Activated T-cell treated with anti-CD3 and anti-CD28 coated beads, Interleukin-2, amount 50 U/mL, for 4 hours (primary cell): ENCODE measurements around the gene KRTAP1-3. TPM values are rescaled to one million over a fixed set of nuclear protein-coding genes. Genes with fewer than 3 reads are reported as not detected.

Experiments
- total RNA-seq, 3 donors: library from RNA; stranded (reverse); gene quantifications; one replicate each; pipeline ENCODE4 v1.2.1, GENCODE V29; 2021

The KRTAP1-3 gene
- total RNA-seq, 3 donors from 2014 or later = not detected

Other genes with a start within 250 kb of the KRTAP1-3 start
- gene KRT28, start 234.9 kb downstream of the KRTAP1-3 start, total RNA-seq = not detected
- 10 to 100 TPM; 48.7 to 50.0 (median 49.7) TPM for gene KRT10, start 212.3 kb downstream of the KRTAP1-3 start, total RNA-seq
- gene KRT12, start 167.7 kb downstream of the KRTAP1-3 start, total RNA-seq = not detected
- gene KRT20, start 149.6 kb downstream of the KRTAP1-3 start, total RNA-seq = under 1 TPM; 0.19 to 0.30 (median 0.21) TPM
- not detected for gene KRT23, start 97.2 kb downstream of the KRTAP1-3 start, total RNA-seq
- gene KRT39, start 67.9 kb downstream of the KRTAP1-3 start, total RNA-seq = not detected
- not detected for gene KRT40, start 50.5 kb downstream of the KRTAP1-3 start, total RNA-seq
- gene KRTAP3-3, start 40.7 kb downstream of the KRTAP1-3 start, total RNA-seq = not detected
- gene KRTAP3-2, start 35.0 kb downstream of the KRTAP1-3 start, total RNA-seq = not detected
- gene KRTAP3-1, start 25.7 kb downstream of the KRTAP1-3 start, total RNA-seq = not detected
- not detected for gene KRTAP1-5, start 7.7 kb downstream of the KRTAP1-3 start, total RNA-seq
- gene KRTAP1-4, start 4.7 kb downstream of the KRTAP1-3 start, total RNA-seq = not detected
- gene KRTAP1-1, start 6.6 kb upstream of the KRTAP1-3 start, total RNA-seq = not detected
- not detected for gene KRTAP2-1, start 12.4 kb upstream of the KRTAP1-3 start, total RNA-seq
- not detected for gene KRTAP2-2, start 20.4 kb upstream of the KRTAP1-3 start, total RNA-seq
- gene KRTAP2-3, start 25.2 kb upstream of the KRTAP1-3 start, total RNA-seq = not detected
- not detected for gene KRTAP2-4, start 31.0 kb upstream of the KRTAP1-3 start, total RNA-seq
- gene KRTAP4-7, start 49.3 kb upstream of the KRTAP1-3 start, total RNA-seq = not detected
- gene KRTAP4-8, start 63.3 kb upstream of the KRTAP1-3 start, total RNA-seq = not detected
- not detected for gene KRTAP4-16, start 67.3 kb upstream of the KRTAP1-3 start, total RNA-seq
- not detected for gene KRTAP4-9, start 70.5 kb upstream of the KRTAP1-3 start, total RNA-seq
- not detected for gene KRTAP4-11, start 83.5 kb upstream of the KRTAP1-3 start, total RNA-seq
- gene KRTAP4-12, start 89.3 kb upstream of the KRTAP1-3 start, total RNA-seq = not detected
- not detected for gene KRTAP4-6, start 105.7 kb upstream of the KRTAP1-3 start, total RNA-seq
- gene KRTAP4-5, start 115.0 kb upstream of the KRTAP1-3 start, total RNA-seq = not detected
- not detected for gene KRTAP4-4, start 125.9 kb upstream of the KRTAP1-3 start, total RNA-seq
- gene KRTAP4-3, start 133.3 kb upstream of the KRTAP1-3 start, total RNA-seq = not detected
- gene KRTAP4-2, start 143.3 kb upstream of the KRTAP1-3 start, total RNA-seq = not detected
- not detected for gene KRTAP4-1, start 150.0 kb upstream of the KRTAP1-3 start, total RNA-seq
- not detected for gene KRTAP9-1, start 155.0 kb upstream of the KRTAP1-3 start, total RNA-seq
- not detected for gene KRTAP9-2, start 191.8 kb upstream of the KRTAP1-3 start, total RNA-seq
- gene KRTAP9-3, start 197.6 kb upstream of the KRTAP1-3 start, total RNA-seq = not detected
- not detected for gene KRTAP9-8, start 203.1 kb upstream of the KRTAP1-3 start, total RNA-seq
- not detected for gene KRTAP9-4, start 214.8 kb upstream of the KRTAP1-3 start, total RNA-seq
- gene KRTAP9-9, start 220.5 kb upstream of the KRTAP1-3 start, total RNA-seq = not detected
- gene KRTAP9-6, start 230.5 kb upstream of the KRTAP1-3 start, total RNA-seq = not detected
- not detected for gene KRTAP9-7, start 240.8 kb upstream of the KRTAP1-3 start, total RNA-seq